ENCODE data around the gene RNF166. TPM values are rescaled to one million over a fixed set of nuclear protein-coding genes. Genes with fewer than 3 reads are reported as not detected.

Gene RNF166
- total RNA-seq, 1 donor from 2014 or later, result 26.5 TPM

DNA sequence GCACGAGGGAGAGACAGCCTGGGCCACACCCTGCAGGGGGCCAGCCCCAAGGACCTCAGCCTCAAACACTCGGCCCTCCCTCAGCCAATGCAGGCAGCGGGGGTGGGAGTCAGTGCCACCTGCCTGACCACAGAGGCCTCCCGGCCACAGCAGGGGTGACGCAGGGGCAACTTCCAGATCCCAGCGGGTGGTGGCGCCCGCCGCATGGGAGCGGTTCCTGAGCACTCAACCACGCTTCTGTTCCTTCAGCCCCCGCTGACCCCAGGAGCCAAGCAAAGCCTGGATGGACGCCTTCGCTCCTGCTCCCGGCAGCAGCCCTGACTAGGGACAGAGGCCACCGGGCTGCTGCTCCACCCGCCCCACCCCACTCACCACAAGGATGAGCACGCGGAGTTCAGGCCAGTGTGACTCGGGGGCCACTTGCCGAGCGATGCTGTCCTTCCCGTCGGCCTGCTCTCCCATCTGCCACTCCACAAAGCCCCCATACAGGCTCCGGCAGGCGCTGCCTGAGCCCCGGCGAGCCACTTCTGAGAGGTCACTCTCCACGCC is 50.4 kb downstream of the RNF166 start:
- Mint-ChIP-seq H3K36me3 (ENCODE audit: unreplicated experiment) (no peaks in the 10 kb centered on the region), H3K9me3 (ENCODE audit: unreplicated experiment) (peaks cover 2% of the 10 kb centered on the region), H3K4me3 (ENCODE audit: unreplicated experiment) (no peak overlapping the region), H3K4me1 (ENCODE audit: low read depth, unreplicated experiment) (peaks cover 9% of the 10 kb centered on the region), H3K27ac (ENCODE audit: unreplicated experiment) (no peak overlapping the region), H3K27me3 (ENCODE audit: unreplicated experiment) (peaks cover 8% of the 10 kb centered on the region)
- TF ChIP-seq, protein P1, sequence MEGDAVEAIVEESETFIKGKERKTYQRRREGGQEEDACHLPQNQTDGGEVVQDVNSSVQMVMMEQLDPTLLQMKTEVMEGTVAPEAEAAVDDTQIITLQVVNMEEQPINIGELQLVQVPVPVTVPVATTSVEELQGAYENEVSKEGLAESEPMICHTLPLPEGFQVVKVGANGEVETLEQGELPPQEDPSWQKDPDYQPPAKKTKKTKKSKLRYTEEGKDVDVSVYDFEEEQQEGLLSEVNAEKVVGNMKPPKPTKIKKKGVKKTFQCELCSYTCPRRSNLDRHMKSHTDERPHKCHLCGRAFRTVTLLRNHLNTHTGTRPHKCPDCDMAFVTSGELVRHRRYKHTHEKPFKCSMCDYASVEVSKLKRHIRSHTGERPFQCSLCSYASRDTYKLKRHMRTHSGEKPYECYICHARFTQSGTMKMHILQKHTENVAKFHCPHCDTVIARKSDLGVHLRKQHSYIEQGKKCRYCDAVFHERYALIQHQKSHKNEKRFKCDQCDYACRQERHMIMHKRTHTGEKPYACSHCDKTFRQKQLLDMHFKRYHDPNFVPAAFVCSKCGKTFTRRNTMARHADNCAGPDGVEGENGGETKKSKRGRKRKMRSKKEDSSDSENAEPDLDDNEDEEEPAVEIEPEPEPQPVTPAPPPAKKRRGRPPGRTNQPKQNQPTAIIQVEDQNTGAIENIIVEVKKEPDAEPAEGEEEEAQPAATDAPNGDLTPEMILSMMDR (IDR thresholded peaks at IDR 0.05; ENCODE audit: partially characterized antibody, unreplicated experiment), result no peak
- DNase-seq, result no peak

DNA sequence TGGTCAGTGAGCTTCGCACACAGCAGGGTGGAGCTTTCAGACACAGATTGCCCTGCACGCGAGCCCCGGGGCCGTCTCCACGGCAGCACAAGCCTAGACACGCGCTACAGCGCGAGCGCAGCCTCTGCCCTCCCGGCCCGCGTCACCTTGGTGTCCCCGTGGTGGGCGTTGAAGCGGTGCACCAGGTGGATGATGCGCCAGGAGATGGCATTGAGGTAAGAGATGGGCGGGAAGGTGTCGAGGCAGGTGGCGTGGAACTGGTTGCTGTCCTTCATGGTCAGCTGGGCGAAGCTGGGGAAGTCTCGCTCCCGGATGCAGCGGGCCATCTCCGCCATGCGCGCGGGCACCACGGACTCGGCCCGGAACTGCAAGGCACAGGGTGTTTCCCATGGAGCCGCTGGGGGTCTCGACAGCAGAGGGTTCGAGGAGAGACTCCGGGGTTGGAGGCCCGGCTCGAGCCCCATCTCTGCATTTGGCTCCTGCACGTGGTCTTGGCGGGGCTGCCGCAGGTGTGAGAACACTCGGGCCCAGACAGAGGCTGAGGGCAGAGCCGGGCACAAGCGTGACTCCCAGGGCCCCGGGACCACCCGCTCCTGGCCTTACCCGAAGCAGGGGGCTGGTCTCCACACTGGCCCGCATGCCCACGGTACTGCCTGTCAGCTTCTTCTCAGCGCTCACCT is 51.0 kb downstream of the RNF166 start:
- DNase-seq, result no peak
- no peak overlapping the region for H3K4me3 Mint-ChIP-seq (ENCODE audit: unreplicated experiment)
- peaks cover 2% of the 10 kb centered on the region for H3K9me3 Mint-ChIP-seq (ENCODE audit: unreplicated experiment)
- H3K27me3 Mint-ChIP-seq (ENCODE audit: unreplicated experiment), result peaks cover 8% of the 10 kb centered on the region
- no peak overlapping the region for H3K27ac Mint-ChIP-seq (ENCODE audit: unreplicated experiment)
- TF ChIP-seq, protein P1 (IDR thresholded peaks at IDR 0.05; ENCODE audit: partially characterized antibody, unreplicated experiment), result no peak
- H3K36me3 Mint-ChIP-seq (ENCODE audit: unreplicated experiment), result no peaks in the 10 kb centered on the region
- peaks cover 10% of the 10 kb centered on the region for H3K4me1 Mint-ChIP-seq (ENCODE audit: low read depth, unreplicated experiment)

DNA sequence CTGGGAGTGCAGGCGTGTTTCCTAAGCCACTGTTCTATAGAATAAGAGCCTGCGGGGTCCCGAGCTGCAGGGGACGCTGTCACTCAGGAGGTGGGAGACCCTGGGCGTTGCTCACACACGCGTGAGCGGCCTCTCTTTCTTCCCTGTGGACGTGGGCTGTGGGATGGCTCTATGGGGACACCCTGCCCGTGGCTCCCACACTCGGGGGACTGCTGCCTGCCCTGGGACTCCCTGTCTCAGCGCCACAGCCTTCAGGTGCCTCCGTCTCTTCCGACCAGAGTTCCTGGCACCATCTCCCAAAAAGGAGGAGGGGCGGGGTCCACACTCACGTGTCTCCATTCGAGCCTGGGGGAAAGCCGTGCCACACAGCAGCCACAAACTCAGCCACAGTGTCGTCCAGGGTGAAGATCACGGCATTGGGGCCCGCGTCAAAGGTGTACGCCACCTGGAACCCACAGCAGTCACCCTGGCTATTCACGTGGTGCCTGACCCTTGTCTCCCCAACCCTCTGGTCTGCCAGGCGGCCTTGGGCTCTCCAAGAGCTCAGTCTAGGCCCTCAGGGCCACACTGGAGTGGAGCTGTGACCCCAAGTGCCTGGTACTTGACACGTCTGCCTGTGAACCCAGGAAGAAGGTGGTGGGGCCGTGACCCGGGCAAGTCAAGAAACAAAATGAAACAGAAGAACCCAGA is 51.7 kb downstream of the RNF166 start:
- H3K27ac Mint-ChIP-seq (ENCODE audit: unreplicated experiment), result no peak overlapping the region
- no peak for DNase-seq
- peaks cover 8% of the 10 kb centered on the region for H3K27me3 Mint-ChIP-seq (ENCODE audit: unreplicated experiment)
- no peaks in the 10 kb centered on the region for H3K36me3 Mint-ChIP-seq (ENCODE audit: unreplicated experiment)
- TF ChIP-seq, protein P1 (IDR thresholded peaks at IDR 0.05; ENCODE audit: partially characterized antibody, unreplicated experiment), result no peak
- peaks cover 2% of the 10 kb centered on the region for H3K9me3 Mint-ChIP-seq (ENCODE audit: unreplicated experiment)
- peaks cover 11% of the 10 kb centered on the region for H3K4me1 Mint-ChIP-seq (ENCODE audit: low read depth, unreplicated experiment)
- H3K4me3 Mint-ChIP-seq (ENCODE audit: unreplicated experiment), result no peak overlapping the region

DNA sequence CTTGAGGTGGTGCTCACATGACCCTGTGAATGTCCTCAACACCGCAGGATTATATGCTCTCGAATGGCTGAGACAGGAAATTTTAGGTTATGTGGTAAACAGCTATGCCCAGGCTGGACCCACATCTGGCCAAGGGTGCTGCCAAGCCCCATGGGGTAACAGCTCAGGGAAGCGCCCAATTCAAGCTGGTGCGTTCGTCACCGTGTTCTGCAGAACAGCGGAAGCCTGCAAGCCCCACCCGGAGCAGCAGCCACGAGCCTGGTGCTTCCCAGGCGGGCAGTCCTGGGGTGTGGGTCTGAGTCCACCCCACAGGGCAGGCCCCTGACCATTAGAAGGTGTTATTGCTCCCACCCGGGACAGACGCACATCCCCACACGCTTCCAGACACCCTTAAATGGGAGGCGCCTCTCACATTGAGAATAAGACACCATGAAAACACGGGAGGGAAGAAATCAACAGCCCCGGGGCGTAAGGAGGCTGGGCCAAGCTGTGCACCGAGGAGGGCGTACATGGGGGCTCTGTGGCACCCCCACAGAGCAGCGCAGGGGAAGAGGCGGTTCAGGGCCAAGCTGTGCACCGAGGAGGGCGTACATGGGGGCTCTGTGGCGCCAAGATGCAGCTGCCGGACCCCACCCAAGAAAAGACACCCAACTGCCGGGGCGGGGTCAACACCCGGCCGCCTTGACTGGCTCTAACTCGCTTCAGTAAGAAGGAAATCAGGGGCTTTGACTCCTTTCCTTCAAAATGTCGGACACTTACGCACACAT is 52.4 kb downstream of the RNF166 start:
- H3K36me3 Mint-ChIP-seq (ENCODE audit: unreplicated experiment), result no peaks in the 10 kb centered on the region
- no peak for DNase-seq
- peak overlapping the region; percentile 28 for H3K27ac Mint-ChIP-seq (ENCODE audit: unreplicated experiment)
- H3K4me3 Mint-ChIP-seq (ENCODE audit: unreplicated experiment), result no peak overlapping the region
- H3K4me1 Mint-ChIP-seq (ENCODE audit: low read depth, unreplicated experiment), result peaks cover 10% of the 10 kb centered on the region
- TF ChIP-seq, protein P1 (IDR thresholded peaks at IDR 0.05; ENCODE audit: partially characterized antibody, unreplicated experiment), result no peak
- peaks cover 13% of the 10 kb centered on the region for H3K27me3 Mint-ChIP-seq (ENCODE audit: unreplicated experiment)
- peaks cover 4% of the 10 kb centered on the region for H3K9me3 Mint-ChIP-seq (ENCODE audit: unreplicated experiment)
